ENCODE measurements around the gene WDR82.

The WDR82 gene

GRCh38 chr3:52238761-52239701, 39.4 kb downstream of the WDR82 start, which contains the start of gene TWF2:
TSS of gene TWF2 (minus strand) at chr3:52239158. CDS start at chr3:52239016, 142 bp downstream.
- peak; percentile 55 to 85 for DNase-seq (ENCODE audit: low read depth in 1 of 2, low spot score in 1 of 2)

GRCh38 chr3:52238193-52238760, 40.2 kb downstream of the WDR82 start:
- no peak for DNase-seq (ENCODE audit: low read depth in 1 of 2, low spot score in 1 of 2)

- DNase-seq (ENCODE audit: low read depth in 1 of 2, low spot score in 1 of 2) = no peak
Measured at GRCh38 chr3:52237657-52238172, 40.7 kb downstream of the WDR82 start.

- no peak for DNase-seq (ENCODE audit: low read depth in 1 of 2, low spot score in 1 of 2)
Measured at GRCh38 chr3:52237006-52237656, 41.3 kb downstream of the WDR82 start.

- DNase-seq (ENCODE audit: low read depth in 1 of 2, low spot score in 1 of 2) = no peak
Measured at GRCh38 chr3:52236424-52236886, 42.0 kb downstream of the WDR82 start.

GRCh38 chr3:52234516-52235447, 43.7 kb downstream of the WDR82 start:
- no peak for DNase-seq (ENCODE audit: low read depth in 1 of 2, low spot score in 1 of 2)

- no peak for DNase-seq (ENCODE audit: low read depth in 1 of 2, low spot score in 1 of 2)
Measured at GRCh38 chr3:52233968-52234367, 44.5 kb downstream of the WDR82 start.

- no peak for DNase-seq (ENCODE audit: low read depth in 1 of 2, low spot score in 1 of 2)
Measured at GRCh38 chr3:52233108-52233591, 45.3 kb downstream of the WDR82 start.

GRCh38 chr3:52232279-52233107, 46.0 kb downstream of the WDR82 start:
- DNase-seq (ENCODE audit: low read depth in 1 of 2, low spot score in 1 of 2) = no peak

- DNase-seq (ENCODE audit: low read depth in 1 of 2, low spot score in 1 of 2) = peak; percentile 80 to 83
Measured at GRCh38 chr3:52231502-52232278, 46.8 kb downstream of the WDR82 start.

- DNase-seq (ENCODE audit: low read depth in 1 of 2, low spot score in 1 of 2) = no peak
Measured at GRCh38 chr3:52230889-52231499, 47.5 kb downstream of the WDR82 start.

GRCh38 chr3:52230461-52230860, 48.0 kb downstream of the WDR82 start:
- DNase-seq (ENCODE audit: low read depth in 1 of 2, low spot score in 1 of 2) = no peak

GRCh38 chr3:52229656-52230055, 48.8 kb downstream of the WDR82 start:
- DNase-seq (ENCODE audit: low read depth in 1 of 2, low spot score in 1 of 2) = no peak

- no peak for DNase-seq (ENCODE audit: low read depth in 1 of 2, low spot score in 1 of 2)
Measured at GRCh38 chr3:52228751-52229291, 49.6 kb downstream of the WDR82 start.

- DNase-seq (ENCODE audit: low read depth in 1 of 2, low spot score in 1 of 2) = no peak
Measured at GRCh38 chr3:52228266-52228665, 50.2 kb downstream of the WDR82 start.

GRCh38 chr3:52227766-52228165, 50.7 kb downstream of the WDR82 start:
- no peak for DNase-seq (ENCODE audit: low read depth in 1 of 2, low spot score in 1 of 2)

- no peak for DNase-seq (ENCODE audit: low read depth in 1 of 2, low spot score in 1 of 2)
Measured at GRCh38 chr3:52227117-52227516, 51.3 kb downstream of the WDR82 start.

- no peak for DNase-seq (ENCODE audit: low read depth in 1 of 2, low spot score in 1 of 2)
Measured at GRCh38 chr3:52226229-52226817, 52.1 kb downstream of the WDR82 start.

All from activated T-helper 1 cell treated with anti-CD3 and anti-CD28 coated beads, Interleukin-2, amount 50 U/mL, for 16 hours (primary cell).